ENCODE measurements around the gene CHTOP. TPM values are rescaled to one million over a fixed set of nuclear protein-coding genes. Genes with fewer than 3 reads are reported as not detected.
A peak's percentile ranks its signal among the peaks of the same experiment; 100 is the strongest.

Gene CHTOP
- total and polyA plus RNA-seq, 8 donors, result 27.9 to 87.4 (median 35.7) TPM

GRCh38 chr1:153588482-153588881 is 45.4 kb upstream of the CHTOP start:
- WGBS, 2 donors, result 66 to 76% methylated on average over 2 of the region's 2 CpGs
- FAIRE-seq, result no peak
- Histone ChIP-seq H3K27me3 (no peaks in the 10 kb centered on the region), H3K9me3 (no peaks in the 10 kb centered on the region), H3K36me3 (no peaks in the 10 kb centered on the region), H3K4me3 (no peak overlapping the region), H3K4me1 (peaks cover 0 to 8% (median 0%) of the 10 kb centered on the region in 3 donors), H3K27ac (no peak overlapping the region)
- DNase-seq, result no peak
- intact Hi-C loops (cut with DNase I), result no loop called here
- ATAC-seq, result no peak
- TF ChIP-seq, protein P1, sequence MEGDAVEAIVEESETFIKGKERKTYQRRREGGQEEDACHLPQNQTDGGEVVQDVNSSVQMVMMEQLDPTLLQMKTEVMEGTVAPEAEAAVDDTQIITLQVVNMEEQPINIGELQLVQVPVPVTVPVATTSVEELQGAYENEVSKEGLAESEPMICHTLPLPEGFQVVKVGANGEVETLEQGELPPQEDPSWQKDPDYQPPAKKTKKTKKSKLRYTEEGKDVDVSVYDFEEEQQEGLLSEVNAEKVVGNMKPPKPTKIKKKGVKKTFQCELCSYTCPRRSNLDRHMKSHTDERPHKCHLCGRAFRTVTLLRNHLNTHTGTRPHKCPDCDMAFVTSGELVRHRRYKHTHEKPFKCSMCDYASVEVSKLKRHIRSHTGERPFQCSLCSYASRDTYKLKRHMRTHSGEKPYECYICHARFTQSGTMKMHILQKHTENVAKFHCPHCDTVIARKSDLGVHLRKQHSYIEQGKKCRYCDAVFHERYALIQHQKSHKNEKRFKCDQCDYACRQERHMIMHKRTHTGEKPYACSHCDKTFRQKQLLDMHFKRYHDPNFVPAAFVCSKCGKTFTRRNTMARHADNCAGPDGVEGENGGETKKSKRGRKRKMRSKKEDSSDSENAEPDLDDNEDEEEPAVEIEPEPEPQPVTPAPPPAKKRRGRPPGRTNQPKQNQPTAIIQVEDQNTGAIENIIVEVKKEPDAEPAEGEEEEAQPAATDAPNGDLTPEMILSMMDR (IDR thresholded peaks at IDR 0.05), result no peak

- ATAC-seq (no peak), FAIRE-seq (no peak)
- WGBS, 2 donors, result 55 to 58% methylated on average over 4 of the region's 4 CpGs
Measured at GRCh38 chr1:153592748-153593147, 41.1 kb upstream of the CHTOP start.

DNA sequence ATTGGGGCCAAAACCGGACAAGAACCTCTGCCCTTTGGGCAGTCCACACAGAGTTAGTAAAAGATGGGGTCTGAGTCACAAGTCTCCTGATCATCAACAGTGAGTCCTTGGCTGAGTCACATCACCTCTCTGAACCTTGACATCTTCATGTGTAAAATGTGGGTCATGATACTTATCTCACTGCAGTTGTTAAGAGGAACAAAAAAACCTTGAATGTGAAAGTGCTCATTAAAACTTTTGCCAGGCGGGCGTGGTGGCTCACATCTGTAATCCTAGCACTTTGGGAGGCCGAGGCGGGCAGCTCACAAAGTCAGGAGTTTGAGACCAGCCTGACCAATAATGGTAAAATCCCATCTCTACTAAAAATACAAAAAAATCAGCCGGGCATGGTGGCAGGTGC is 36.7 kb upstream of the CHTOP start:
- Histone ChIP-seq H3K36me3 (no peaks in the 10 kb centered on the region), H3K4me3 (no peak overlapping the region), H3K27me3 (no peaks in the 10 kb centered on the region), H3K9me3 (no peaks in the 10 kb centered on the region), H3K4me1 (peaks cover 0 to 8% (median 0%) of the 10 kb centered on the region in 3 donors), H3K27ac (no peak overlapping the region)
- WGBS, 2 donors, result 88 to 96% methylated on average over 6 of the region's 6 CpGs
- DNase-seq (no peak), FAIRE-seq (no peak), ATAC-seq (no peak)
- TF ChIP-seq, protein P1 (IDR thresholded peaks at IDR 0.05), result no peak
- intact Hi-C loops (cut with DNase I), result no loop called here

More at GRCh38 chr1:153592748-153593147, 41.1 kb upstream of the CHTOP start:
- no peaks in the 10 kb centered on the region for H3K36me3 ChIP-seq
- no peak for DNase-seq
- intact Hi-C loops (cut with DNase I), result no loop called here
- no peaks in the 10 kb centered on the region for H3K27me3 ChIP-seq
- no peak overlapping the region for H3K4me3 ChIP-seq
- TF ChIP-seq, protein P1 (IDR thresholded peaks at IDR 0.05), result no peak
- no peaks in the 10 kb centered on the region for H3K9me3 ChIP-seq
- peaks cover 0 to 8% (median 0%) of the 10 kb centered on the region in 3 donors for H3K4me1 ChIP-seq
- H3K27ac ChIP-seq, result no peak overlapping the region

- FAIRE-seq (no peak), DNase-seq (no peak), ATAC-seq (peak in 1 of 4 donors; percentile 55)
- Histone ChIP-seq H3K36me3 (no peaks in the 10 kb centered on the region), H3K9me3 (no peaks in the 10 kb centered on the region), H3K4me1 (no peaks in the 10 kb centered on the region), H3K27me3 (no peaks in the 10 kb centered on the region), H3K4me3 (no peak overlapping the region), H3K27ac (no peak overlapping the region)
- intact Hi-C loops (cut with DNase I), result no loop called here
- WGBS, 2 donors, result 89 to 90% methylated on average over 7 of the region's 7 CpGs
- TF ChIP-seq, protein P1 (IDR thresholded peaks at IDR 0.05), result no peak
Measured at GRCh38 chr1:153598309-153599172, 35.3 kb upstream of the CHTOP start.

GRCh38 chr1:153599847-153600246 is 34.0 kb upstream of the CHTOP start:
- no peaks in the 10 kb centered on the region for H3K36me3 ChIP-seq
- H3K27ac ChIP-seq, result no peak overlapping the region
- intact Hi-C loops (cut with DNase I), result no loop called here
- no peak overlapping the region for H3K4me3 ChIP-seq
- 88 to 89% methylated on average over 7 of the region's 7 CpGs for WGBS, 2 donors
- no peaks in the 10 kb centered on the region for H3K9me3 ChIP-seq
- FAIRE-seq (no peak), DNase-seq (no peak), ATAC-seq (no peak)
- H3K4me1 ChIP-seq, result no peaks in the 10 kb centered on the region
- H3K27me3 ChIP-seq, result no peaks in the 10 kb centered on the region
- TF ChIP-seq, protein P1 (IDR thresholded peaks at IDR 0.05), result no peak
